Stimulated activated CD8-positive, alpha-beta memory T cell treated with anti-CD3 and anti-CD28 coated beads, Interleukin-12 subunit alpha, Interleukin-12 subunit beta, amount 100 ng/mL, for 1 hour (primary cell): ENCODE measurements around the gene SPATA17.
"Not testable (repeated sequence)": the region's sequence is repeated elsewhere in the genome, so short reads cannot be mapped to it uniquely, and the experiment has no call there.

ENCODE experiments used
- DNase-seq: peaks from one replicate; pipeline ENCODE4 v3.0.0-alpha.2; 2020; ENCODE audit warnings: low read depth

SPATA17 gene

GRCh38 chr1:217630711-217631591, at the start of gene SPATA17, which contains the start of gene GPATCH2:
TSS of gene SPATA17 (plus strand) at chr1:217631344. CDS start at chr1:217631379, 35 bp downstream.
TSS of gene GPATCH2 (minus strand) at chr1:217631090. CDS start at chr1:217630971, 119 bp downstream.
- DNase-seq, result peak; percentile 64

GRCh38 chr1:217584286-217584811, 46.8 kb upstream of the SPATA17 start:
- DNase-seq, result not testable (repeated sequence)

- DNase-seq, result no peak
Observed at GRCh38 chr1:217585577-217585976, 45.6 kb upstream of the SPATA17 start.

- DNase-seq, result no peak
Observed at GRCh38 chr1:217586586-217586985, 44.6 kb upstream of the SPATA17 start.

- no peak for DNase-seq
Observed at GRCh38 chr1:217590598-217590997, 40.5 kb upstream of the SPATA17 start.

- DNase-seq, result no peak
Observed at GRCh38 chr1:217599154-217599553, 32.0 kb upstream of the SPATA17 start.

GRCh38 chr1:217602380-217602779, 28.8 kb upstream of the SPATA17 start:
- no peak for DNase-seq

GRCh38 chr1:217605390-217605789, 25.8 kb upstream of the SPATA17 start:
- DNase-seq, result no peak

GRCh38 chr1:217614200-217614712, 16.9 kb upstream of the SPATA17 start:
- DNase-seq, result no peak

- no peak for DNase-seq
Observed at GRCh38 chr1:217617126-217617525, 14.0 kb upstream of the SPATA17 start.

- no peak for DNase-seq
Observed at GRCh38 chr1:217620814-217621213, 10.3 kb upstream of the SPATA17 start.

GRCh38 chr1:217622042-217622441, 9.1 kb upstream of the SPATA17 start:
- no peak for DNase-seq

- no peak for DNase-seq
Observed at GRCh38 chr1:217626321-217626720, 4.8 kb upstream of the SPATA17 start.

GRCh38 chr1:217627431-217627830, 3.7 kb upstream of the SPATA17 start:
- no peak for DNase-seq

GRCh38 chr1:217642455-217642854, 11.3 kb downstream of the SPATA17 start:
- no peak for DNase-seq

- DNase-seq, result no peak
Observed at GRCh38 chr1:217647791-217648190, 16.6 kb downstream of the SPATA17 start.

GRCh38 chr1:217650674-217651073, 19.5 kb downstream of the SPATA17 start:
- DNase-seq, result no peak

- DNase-seq, result no peak
Observed at GRCh38 chr1:217660353-217661062, 29.4 kb downstream of the SPATA17 start.

- DNase-seq, result no peak
Observed at GRCh38 chr1:217661407-217661806, 30.3 kb downstream of the SPATA17 start.

- DNase-seq, result no peak
Observed at GRCh38 chr1:217668351-217668940, 37.3 kb downstream of the SPATA17 start.

GRCh38 chr1:217673387-217673786, 42.2 kb downstream of the SPATA17 start:
- DNase-seq, result no peak
